COLO668 (cell line): ENCODE measurements around the gene SLC49A4.

Source experiments
- DNase-seq: peaks from one replicate; lab custom pipeline; 2025; ENCODE audit not compliant: unreplicated experiment; lab: John Stamatoyannopoulos, UW

The SLC49A4 gene

DNA sequence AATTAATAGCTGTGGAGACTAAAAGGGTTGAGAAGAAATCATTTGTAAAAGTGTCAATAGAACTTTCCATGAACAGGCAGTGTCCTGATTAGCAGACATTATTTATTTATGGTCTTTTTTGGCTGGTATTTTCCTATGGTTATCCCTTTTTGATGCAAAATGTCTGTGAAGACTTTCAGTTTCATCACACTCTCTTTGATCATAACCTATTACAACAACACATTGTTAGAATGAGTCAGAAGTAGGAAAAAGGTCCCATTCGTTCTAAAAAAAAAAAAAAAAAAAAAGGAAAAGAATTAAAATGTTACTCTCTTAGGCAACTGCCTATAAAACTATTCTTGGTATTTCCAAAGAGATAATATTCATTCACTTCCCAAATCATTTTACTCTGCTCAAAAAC is 62.1 kb downstream of the SLC49A4 start:
- DNase-seq, result no peak

DNA sequence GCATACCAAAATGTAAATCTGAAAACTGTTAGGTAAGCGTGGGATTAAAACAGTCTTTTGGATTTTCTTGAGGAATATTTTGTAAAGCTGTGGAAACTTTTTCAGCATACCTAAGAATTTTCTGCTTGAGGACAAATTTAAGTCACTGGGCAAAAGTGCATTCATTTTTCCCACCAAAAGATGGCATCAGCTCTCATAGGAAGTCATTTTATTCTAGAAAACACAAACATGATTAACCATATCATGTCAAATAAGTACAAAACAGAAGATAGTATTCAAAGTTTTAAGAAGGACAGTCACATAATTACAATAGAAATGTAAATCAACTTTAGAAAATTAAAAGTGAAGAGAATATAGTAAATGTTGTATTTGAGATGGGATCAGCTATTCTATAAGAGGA is 63.5 kb downstream of the SLC49A4 start:
- no peak for DNase-seq

DNA sequence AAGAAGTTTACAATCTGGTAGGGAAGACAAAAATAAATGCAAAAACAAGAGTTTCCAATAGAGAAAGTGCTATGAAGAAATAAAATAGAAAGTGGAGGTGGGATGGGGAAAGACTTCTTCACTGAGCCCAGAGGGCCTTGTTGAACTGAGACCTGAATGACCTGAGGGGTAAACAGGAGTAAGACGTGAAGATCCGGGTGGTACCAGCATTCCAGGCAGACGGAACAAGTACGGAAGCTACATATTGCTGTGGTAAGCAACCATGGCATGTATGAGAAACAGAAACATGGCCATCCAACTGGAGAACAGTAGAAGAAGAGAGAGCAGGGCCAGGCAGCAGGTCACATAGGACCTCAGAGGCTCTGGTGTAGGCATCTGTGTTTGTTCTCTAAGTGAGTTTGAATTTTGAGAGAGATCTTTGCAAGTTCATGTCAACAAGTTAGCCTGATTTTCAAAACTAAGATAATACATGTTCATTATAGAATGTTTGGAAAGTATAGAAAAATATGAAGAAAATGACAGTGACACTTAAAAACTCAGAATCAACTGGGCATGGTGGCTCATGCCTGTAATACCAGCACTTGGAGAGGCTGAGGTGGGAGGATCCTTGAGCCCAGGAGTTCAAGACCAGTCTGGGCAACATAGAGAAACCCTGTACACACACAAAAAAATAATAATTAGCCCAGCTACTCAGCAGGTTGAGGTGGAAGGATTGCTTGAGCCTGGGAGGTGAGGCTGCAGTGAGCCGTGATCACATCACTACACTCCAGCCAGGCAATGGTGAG is 64.3 kb downstream of the SLC49A4 start:
- no peak for DNase-seq

DNA sequence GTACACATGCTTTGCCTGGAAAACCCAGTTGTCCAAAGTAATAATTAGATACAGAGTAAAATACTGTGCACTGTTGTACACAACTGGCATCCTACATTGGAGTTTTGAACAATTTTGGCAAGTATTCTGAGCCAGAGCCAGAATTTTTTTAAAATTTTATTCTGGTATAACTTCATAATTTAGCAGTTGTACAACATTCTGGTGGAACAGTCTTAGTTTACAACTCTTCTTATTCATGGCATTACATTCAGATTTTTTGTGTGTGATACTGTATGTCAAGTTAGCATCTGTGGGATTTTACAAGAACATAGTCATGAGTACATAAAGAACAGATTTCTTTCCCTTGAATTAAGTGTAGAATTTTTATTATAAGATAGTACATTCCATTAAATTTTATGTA is 67.5 kb downstream of the SLC49A4 start:
- no peak for DNase-seq

DNA sequence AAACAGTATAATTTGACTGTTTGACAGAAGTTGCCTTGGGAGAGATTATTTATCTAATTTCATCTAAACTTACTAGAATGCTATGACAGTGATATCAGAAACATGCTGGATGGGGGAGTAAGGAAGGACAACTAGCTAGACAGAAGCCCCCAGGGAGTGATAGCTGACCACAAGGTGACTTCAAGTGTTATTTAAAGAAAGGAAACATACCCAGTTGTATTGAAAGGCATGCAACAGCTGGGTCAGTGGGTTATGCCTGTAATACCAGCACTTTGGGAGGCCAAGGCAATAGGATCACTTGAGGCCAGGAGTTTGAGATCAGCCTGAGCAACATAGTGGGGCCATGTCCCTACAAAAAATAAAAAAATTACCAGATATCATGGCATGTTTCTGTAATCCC is 69.6 kb downstream of the SLC49A4 start:
- no peak for DNase-seq

DNA sequence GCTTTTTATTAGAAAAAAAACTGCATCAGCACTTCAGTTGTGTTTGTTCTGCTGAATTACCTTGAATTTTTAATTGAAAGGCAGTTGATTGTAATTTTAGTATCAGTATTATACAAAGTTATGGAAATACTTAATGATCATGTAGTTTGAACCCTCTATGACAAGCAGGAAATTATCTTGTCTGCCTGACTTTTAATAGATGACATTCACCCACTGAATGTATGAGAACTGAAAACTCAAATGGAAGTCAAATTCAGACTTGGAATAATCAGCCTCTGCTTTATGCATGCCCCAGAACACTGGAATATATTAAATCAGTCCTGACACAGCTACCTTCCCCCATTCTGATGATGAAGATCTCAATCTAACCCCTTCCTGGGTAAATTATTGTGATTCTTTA is 73.5 kb downstream of the SLC49A4 start:
- no peak for DNase-seq

DNA sequence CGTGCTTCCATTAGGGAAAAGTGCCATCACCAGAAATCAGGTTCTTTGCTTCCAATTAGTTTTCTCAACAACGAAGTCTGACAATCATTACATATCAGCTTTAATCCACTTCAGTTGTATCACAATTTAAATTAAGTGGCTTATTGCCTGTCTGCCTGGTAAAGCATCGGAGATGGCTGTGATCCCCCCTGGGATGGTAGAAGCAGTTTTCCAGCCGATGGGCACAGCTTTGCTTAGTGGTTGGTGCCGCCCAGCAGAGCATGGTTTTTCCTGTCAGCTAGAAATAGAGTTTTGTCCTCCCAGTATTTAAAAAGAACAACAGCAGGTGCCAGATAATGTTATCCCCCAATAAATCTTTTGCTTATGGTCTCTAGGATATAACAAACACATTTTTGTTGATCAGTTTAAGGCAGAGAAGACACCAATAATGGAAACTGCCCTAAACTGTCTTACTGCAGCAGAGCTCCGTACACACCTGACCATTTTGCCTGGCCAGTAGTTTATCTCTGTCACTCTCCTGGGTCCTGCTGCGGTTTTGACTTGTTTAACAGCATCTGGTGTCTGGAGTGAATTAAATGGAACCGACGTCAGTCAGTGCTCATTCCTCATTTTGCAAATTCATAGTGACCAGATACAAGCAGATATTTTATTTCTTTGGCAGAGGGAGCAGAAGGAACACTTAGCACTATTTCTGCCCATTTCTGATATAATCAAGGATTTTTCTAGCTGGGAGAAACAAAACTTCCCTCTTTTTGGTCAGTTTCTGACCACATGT is 79.1 kb downstream of the SLC49A4 start:
- DNase-seq, result no peak

DNA sequence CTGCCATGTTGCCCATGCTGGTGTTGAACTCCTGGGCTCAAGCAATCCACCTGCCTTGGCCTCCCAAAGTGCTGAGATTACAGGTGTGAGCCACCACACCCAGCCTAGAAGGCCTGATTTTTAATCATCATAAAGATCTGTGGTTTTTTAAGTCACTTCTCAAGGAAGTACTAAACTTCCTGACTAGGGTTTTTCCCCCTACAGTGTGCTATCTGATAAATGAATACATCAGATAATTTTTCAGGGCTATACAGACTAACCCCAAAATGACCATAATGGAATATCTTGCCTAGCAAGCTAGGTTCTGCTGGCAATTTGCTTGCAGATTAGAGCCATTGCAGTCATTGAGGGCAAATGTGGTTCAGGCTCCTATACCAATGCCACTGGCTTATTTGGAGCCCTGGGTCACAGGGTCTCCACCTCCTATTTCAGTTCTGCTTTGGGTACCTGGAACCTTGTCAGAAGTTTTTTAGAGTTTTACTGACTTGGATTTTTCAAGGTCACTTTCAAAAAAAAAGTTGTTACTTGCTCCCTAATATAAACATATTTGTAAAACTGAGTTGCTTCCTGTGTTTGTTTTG is 80.8 kb downstream of the SLC49A4 start:
- no peak for DNase-seq

DNA sequence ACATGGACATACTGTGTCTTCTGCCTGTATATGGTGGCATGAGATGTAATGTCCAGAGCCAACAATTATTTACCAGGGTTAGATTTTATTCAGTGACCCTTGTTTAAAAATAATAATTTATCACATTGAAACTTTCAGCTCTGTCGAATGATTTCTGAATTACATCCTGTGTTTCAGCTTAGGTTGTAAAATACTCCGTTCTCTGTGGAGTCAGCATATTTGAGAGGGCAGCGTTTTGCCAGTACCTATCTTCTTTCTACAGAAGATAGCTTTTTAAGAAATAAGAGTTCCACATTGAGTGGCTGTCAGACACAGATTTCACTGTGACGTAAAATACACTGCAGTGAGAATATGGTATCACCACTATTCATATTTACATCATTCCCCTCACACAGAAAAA is 85.3 kb downstream of the SLC49A4 start:
- DNase-seq, result no peak

DNA sequence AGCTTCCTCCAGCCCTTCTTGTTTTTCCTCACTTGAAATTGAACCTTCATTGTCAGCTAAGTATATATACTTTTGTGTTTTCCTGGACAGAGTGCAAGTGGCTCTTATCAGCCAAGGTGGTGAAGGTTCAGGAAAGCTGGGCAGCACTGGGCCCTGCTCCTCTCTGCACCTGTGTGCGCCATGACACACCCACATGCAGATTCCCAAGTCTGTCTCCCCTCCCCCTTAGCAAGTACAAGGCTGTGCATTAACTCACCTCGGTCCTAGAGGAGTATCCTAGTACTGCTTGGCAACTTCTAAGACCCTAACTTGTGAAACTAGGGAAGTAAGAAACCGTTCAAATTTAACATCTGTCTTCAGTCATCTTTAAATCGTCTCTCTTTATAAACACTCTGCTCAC is 85.8 kb downstream of the SLC49A4 start:
- no peak for DNase-seq

DNA sequence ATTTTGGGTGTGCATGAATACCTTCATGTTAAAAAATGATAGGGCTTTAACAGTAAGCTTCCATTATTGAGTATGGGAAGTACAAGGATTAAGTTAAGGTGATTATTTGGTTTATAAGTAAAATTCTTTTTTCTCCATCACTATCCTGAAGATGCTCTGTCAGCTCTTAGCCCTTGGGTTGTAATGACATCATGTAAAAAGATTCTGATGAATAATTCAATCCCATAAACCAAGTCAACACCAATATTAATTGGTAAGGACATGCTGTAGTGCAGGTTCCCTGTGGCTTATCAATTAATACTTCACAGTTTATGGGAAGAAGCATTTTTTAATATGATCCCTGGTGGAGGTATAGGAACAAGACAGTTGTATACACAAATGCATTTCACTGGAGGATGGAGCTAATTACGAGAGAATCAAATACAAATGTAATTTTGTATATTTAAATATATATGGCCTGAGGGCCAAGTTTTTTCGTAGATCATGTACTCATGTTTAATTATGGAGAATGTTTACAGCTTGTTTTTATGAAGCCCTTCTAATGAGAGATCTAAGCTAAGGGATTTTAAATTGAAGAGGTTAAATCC is 87.6 kb downstream of the SLC49A4 start:
- DNase-seq, result no peak

DNA sequence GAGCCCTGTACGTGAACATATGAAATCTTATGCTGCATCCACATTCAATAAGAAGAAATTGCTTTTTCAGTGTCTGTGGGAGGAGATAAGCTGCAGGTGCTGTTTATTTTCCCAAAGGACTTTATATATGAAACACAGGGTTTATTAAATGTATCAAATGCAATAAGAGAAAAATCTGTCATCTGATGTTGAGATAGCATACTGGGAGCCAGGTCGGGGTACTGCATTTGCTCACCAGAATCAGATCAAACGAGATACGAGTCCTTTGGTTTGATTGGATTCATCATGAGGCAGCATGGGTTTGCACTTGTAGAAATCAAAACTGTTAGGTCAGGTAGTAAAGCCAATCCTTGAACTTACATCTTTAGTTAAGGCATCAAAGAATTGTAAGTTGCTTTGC is 91.4 kb downstream of the SLC49A4 start:
- no peak for DNase-seq

DNA sequence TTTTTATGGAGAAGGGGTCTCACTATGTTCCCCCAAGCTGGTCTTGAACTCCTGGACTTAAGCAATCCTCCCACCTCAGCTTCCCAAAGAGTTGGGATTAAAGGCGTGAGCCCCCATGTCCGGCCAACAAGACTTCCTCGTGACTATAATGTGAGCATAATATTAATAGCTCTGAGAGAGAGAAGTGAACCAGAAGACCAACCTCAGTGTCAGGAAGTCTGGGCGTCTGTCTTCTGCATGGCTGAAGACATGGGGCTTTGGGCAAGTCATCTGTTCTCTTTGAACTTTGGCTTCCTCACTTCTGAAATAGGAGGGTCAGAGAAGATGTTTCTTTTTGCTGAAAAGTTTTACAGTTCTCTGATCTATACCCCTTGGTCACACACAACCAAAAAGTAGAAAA is 92.1 kb downstream of the SLC49A4 start:
- no peak for DNase-seq

DNA sequence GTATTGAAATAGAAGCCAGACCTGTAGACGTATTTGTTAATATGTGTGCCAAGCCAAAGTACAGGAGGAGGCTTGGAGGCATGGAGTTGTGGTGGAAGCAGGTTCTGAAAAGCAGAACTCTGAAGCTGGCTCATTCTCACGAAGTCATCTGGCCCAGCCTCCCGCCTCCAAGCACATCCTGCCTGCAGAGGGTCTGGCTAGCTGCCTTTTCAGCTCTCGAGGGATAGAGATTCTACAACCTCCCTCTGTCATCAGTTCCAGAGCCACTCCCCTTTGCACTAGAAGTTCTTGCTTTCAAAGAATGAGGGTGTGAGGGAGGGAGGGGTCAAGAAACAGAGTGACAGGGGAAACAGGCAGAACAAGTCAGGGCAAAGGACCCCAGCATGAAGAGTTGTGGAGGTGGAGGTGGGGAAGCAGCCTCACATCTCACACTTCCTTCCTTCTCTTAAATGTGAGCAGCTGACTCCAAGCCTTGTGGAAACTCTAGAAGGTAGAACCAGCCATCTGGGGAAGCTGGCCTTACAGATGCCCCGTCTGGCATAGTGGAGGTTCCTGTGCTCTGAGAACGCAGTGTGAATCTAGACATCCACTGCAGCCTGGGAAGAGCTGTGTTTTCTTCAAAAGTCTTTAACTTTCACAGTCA is 95.3 kb downstream of the SLC49A4 start:
- DNase-seq, result no peak

DNA sequence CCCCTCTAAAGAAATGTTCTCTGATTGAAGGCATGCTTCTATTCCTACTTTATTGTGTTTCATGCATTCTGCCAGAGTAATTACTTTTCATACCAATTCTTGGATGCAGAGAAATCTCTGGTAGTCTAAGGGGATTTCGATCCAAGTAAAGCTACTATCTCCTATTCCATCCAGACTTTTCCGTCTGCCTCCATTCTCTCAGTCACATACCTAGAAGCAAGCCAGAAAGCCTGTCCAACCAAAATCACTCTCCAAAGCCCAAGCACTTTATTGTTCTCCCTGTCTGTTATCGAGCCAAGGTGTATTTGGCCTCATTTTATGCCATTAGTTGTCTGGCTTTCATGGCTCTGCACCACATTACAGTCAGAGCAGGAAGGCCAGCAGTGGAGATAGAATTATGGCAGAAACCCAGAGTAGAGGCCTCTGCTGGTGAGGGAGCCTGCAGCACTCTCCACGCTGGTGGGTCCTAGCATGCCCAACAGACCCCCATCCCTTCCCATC is 95.9 kb downstream of the SLC49A4 start:
- DNase-seq, result no peak

DNA sequence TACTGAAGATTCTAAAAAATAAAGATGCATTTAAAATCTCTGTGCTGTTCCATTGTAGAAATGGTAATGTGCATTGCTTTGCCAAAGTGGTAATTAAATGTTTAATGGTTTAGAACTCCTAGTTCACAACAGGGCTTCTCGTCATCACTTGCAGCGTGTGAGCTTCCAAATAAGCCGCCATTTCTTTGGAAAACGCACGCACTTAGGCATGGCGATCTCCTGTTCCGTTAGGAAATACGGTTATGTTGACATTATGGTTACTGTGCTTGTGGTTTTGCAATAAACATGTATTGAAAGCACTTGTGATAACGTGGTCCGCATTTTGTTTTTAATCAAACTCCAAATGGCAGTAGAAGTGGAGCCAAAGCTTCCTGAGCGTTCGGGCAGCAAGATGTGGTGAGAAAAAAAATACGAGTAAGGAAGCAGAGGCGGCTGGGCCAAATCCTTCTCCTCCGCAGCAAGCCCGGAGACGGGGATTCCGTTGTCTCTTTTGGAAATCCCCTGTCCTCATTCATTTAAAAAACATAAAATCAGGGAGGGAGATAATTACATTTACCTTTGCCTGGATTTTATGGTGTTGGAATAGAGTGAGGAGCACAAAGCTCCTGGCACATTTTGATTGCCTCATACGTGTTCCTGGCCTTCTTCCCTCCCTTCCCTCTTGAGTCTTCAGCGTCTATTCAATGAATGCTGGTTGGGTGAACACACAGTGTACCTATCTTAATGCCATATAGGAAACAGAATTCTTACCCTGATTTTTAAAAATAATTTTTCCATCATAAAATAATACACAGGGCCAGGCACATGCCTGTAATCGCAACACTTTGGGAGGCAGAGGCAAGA is 97.5 kb downstream of the SLC49A4 start:
- DNase-seq, result no peak

DNA sequence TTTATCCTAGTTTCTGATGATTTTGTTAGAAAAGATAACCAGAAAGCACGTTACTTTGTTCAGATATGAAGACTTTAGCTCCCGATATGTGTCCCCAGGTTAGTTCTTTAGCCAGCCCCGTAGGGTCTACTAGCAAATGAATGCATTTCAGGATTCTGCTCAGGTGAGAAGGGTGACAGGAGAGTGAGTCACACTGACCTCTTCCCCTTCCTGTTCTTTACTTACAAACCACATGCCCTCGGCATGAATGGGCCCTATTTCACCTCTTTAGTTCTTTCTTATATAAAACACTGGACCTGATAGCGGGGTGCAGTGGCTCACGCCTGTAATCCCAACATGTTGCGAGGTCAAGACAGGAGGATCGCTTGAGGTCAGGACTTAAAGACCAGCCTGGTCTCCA is 98.4 kb downstream of the SLC49A4 start:
- no peak for DNase-seq

DNA sequence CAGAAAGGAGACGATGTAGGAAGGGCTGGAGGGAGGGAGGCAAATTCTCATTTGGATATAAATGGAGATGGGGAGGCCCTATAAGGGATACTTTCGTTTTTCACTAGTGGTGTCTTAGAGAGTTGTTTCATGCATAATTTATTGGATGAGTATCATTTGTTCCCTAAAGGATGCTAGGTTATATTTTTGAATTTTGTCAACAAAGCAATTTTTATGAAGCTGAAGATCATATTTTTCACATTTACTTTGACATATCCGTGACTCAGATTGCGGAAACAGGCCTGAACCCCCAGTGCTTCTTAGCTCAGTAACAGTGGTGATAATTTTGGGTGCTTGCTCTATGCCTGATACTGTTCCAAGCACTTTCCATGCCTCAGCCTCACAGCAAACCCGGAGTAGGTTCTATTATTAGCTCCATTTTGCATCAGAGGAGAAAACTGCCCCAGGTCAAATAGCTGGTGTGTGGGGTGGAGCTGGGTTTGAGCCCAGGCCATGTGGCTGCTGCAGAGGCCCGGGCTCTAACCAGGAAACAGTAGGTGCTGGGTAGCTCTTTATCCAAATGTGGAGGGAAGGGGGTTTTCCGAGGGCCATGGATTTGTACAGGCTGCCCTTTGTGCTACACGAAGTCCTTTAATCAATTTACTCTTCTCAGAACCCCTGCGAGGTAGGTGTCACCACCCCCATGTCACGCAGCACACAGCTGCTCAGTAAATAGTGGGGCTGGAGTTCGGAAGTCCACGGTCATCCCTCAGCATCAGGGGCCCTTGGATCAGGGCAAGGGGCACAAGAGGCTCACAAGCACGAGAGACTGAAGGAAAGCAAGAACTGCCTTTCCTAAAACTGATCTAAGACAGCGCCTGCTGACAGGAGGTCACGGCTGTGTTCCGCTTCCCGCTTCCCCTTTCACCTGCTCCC is 99.1 kb downstream of the SLC49A4 start:
- DNase-seq, result no peak

DNA sequence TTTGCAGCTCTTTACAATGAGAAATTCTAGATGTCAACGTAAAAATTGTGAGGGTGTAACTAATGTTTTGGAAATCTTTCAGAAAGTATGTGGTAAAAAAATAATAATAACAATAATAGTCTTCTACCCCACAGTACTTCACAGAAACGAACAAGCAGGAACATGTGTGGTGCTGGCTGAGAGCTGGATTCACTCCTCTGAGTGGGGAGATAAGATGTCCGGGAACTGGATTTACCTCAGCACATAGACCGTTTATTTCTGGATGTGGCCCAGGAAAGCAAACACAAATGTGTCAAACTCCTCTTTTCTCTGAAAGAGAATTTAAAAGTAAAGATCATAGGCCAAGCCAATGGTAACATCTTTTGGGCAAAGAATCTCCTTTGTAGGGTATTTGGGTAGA is 103.4 kb downstream of the SLC49A4 start:
- no peak for DNase-seq
